Urinary bladder (tissue), 4 donors: ENCODE measurements around the gene GATD1. TPM values are rescaled to one million over a fixed set of nuclear protein-coding genes. Genes with fewer than 3 reads are reported as not detected.
A peak's percentile ranks its signal among the peaks of the same experiment; 100 is the strongest.

Experiments
- DNase-seq: peaks from one replicate; pipeline ENCODE4 v3.0.0-alpha.2; 2015; ENCODE audit errors: extremely low spot score
- H3K27ac ChIP-seq: one replicate; pipeline ENCODE4 v1.5.1; 2013; ENCODE audit warnings: low read depth, mild to moderate bottlenecking, moderate library complexity
- H3K36me3 ChIP-seq: one replicate; pipeline ENCODE4 v1.6.1; 2013; ENCODE audit warnings: mild to moderate bottlenecking, moderate library complexity; ENCODE audit not compliant: insufficient read depth
- H3K4me1 ChIP-seq: one replicate; pipeline ENCODE4 v1.6.1; 2013; ENCODE audit warnings: mild to moderate bottlenecking, moderate library complexity; ENCODE audit not compliant: insufficient read depth
- H3K4me3 ChIP-seq: one replicate; pipeline ENCODE4 v1.5.1; 2013; ENCODE audit warnings: low read depth, low read length
- WGBS: extraction: QIAGEN DNeasy Blood & Tissue Kit; methylation state at CpG from one replicate; pipeline ENCODE4 v1.1.7; 2013; 5-methylcytosine and 5-hydroxymethylcytosine counted together
- polyA plus RNA-seq: library from polyadenylated mRNA; stranded (reverse); fragments of 200-250 nt; gene quantifications from one replicate; pipeline ENCODE4 v1.2.3, GENCODE V29; 2013
- total RNA-seq: library from RNA; depleted of rRNA; stranded (reverse); fragments of >200 nt; gene quantifications from one replicate; pipeline ENCODE4 v1.2.3, GENCODE V29; 2014
- donor health status: healthy with polysubstance abuse.
- donor health status: healthy.

The GATD1 gene
- 26.4 TPM for total RNA-seq
- polyA plus RNA-seq = 43.3 TPM

GRCh38 chr11:777288-778255 lies at the start of gene GATD1:
Gene GATD1 (minus strand): TSS chr11:777487. CDS start chr11:777462, 25 bp downstream.
- Histone ChIP-seq H3K4me1 (no peaks in the 10 kb centered on the region), H3K4me3 (peak within 1 kb of the TSS; percentile 85), H3K27ac (peak within 1 kb of the TSS; percentile 77), H3K36me3 (no peaks in the 10 kb centered on the region)
- WGBS = under 1% methylated on average over 110 of the region's 110 CpGs
- DNase-seq = no peak

DNA sequence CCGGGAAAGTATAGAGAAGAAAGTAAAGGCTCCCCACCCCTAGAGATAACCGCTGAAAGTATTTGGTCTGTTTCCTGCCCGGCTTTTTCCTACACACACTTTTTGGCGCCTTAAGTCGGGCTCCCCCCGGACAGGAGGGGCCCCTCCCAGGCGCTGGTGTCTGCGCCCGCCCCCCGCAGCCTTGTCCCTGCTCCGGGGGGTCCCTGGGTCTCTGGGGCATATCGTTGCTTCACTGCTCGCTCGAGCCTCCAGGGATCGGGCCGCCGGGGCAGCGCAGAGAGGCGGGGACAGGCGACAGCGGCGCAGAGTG lies 49.5 kb upstream of the GATD1 start:
- peaks cover 2% of the 10 kb centered on the region for H3K4me1 ChIP-seq
- WGBS = 2% methylated on average over 22 of the region's 22 CpGs
- H3K36me3 ChIP-seq = peaks cover 5% of the 10 kb centered on the region
- no peak for DNase-seq
- H3K27ac ChIP-seq = peak overlapping the region; percentile 76
- H3K4me3 ChIP-seq = peak overlapping the region; percentile 36

- Histone ChIP-seq H3K4me3 (no peak overlapping the region), H3K27ac (peak overlapping the region; percentile 72), H3K4me1 (peaks cover 2% of the 10 kb centered on the region), H3K36me3 (peaks cover 5% of the 10 kb centered on the region)
- DNase-seq = no peak
- 78% methylated on average over 9 of the region's 9 CpGs for WGBS
Measured at GRCh38 chr11:826227-826621, 48.9 kb upstream of the GATD1 start.

DNA sequence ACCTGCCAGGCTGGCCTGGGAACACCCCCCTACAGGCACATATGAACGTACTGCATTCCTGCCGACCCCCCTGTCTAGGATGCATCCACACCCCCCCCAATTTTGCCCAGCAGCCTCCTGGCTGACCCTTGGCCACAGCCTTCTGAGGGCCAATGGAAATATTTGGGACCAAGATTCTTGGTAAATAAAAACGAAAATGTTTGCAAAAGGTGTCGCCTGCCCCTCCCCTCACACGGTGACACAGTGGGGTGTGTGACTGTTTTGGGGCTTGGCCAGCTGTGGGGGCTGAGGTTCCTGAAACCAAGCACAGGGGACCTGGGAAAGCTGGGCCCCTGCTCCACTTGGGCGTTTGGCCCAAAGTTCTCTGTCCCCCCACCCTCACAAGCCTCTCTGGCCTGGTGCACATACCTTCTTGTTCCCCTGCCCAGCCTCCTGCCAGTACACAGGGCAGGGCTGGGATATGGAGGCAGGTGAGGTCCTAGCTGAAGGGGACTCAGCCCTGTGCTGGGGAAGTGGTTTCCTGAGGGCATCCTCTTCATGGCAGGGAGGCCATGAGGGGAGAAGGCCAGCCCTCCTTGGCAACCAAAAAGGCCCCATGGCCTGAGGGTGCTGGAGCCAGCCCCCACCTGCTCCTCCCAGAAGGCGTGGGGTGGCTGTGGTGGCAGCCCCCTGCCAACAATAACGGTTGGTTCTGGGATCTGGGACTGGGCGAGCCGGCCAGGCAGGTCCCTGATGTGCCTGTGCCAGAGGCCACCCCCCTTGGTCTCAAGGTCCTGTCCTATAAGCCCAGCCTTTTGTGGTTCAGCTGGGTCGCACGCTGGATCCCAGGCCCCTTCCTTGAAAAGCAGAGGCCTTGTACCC lies 48.3 kb upstream of the GATD1 start:
- Histone ChIP-seq H3K27ac (peak overlapping the region; percentile 72), H3K36me3 (peaks cover 5% of the 10 kb centered on the region), H3K4me1 (peaks cover 2% of the 10 kb centered on the region), H3K4me3 (no peak overlapping the region)
- DNase-seq = no peak
- WGBS = 75% methylated on average over 12 of the region's 12 CpGs

DNA sequence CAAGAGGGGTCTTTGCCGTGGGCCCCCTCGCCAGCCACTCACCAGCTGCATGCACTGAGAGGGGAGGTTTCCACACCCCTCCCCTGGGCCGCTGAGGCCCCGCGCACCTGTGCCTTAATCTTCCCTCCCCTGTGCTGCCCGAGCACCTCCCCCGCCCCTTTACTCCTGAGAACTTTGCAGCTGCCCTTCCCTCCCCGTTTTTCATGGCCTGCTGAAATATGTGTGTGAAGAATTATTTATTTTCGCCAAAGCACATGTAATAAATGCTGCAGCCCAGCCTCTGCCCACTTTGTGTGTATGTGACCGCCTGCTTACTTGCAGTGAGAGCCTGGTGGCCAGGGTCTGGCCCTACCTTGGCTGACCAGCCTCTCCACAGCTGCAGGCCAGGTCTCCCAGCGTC lies 47.7 kb upstream of the GATD1 start:
- DNase-seq = no peak
- Histone ChIP-seq H3K4me1 (peaks cover 2% of the 10 kb centered on the region), H3K36me3 (peaks cover 5% of the 10 kb centered on the region), H3K4me3 (no peak overlapping the region), H3K27ac (no peak overlapping the region)
- WGBS = 84% methylated on average over 11 of the region's 11 CpGs

DNA sequence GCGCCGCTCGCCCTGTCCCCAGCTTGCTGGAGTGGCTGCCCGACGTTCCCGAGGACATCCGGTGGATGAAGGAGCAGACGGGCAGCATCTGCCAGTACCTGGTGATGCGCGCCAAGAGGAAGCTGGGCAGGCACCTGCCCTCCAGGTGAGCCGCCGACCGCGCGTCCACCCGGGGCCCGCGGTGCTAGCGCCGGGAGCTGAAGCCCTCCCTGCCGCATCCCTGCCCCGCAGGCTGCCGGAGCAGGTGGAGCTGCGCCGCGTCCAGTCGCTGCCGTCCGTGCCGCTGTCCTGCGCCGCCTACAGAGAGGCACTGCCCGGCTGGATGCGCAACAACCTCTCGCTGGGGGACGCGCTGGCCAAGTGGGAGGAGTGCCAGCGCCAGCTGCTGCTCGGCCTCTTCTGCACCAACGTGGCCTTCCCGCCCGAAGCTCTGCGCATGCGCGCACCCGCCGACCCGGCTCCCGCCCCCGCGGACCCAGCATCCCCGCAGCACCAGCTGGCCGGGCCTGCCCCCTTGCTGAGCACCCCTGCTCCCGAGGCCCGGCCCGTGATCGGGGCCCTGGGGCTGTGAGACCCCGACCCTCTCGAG lies 47.1 kb upstream of the GATD1 start:
- Histone ChIP-seq H3K4me3 (no peak overlapping the region), H3K27ac (no peak overlapping the region), H3K4me1 (no peaks in the 10 kb centered on the region), H3K36me3 (peaks cover 5% of the 10 kb centered on the region)
- WGBS = 80% methylated on average over 59 of the region's 59 CpGs
- no peak for DNase-seq

DNA sequence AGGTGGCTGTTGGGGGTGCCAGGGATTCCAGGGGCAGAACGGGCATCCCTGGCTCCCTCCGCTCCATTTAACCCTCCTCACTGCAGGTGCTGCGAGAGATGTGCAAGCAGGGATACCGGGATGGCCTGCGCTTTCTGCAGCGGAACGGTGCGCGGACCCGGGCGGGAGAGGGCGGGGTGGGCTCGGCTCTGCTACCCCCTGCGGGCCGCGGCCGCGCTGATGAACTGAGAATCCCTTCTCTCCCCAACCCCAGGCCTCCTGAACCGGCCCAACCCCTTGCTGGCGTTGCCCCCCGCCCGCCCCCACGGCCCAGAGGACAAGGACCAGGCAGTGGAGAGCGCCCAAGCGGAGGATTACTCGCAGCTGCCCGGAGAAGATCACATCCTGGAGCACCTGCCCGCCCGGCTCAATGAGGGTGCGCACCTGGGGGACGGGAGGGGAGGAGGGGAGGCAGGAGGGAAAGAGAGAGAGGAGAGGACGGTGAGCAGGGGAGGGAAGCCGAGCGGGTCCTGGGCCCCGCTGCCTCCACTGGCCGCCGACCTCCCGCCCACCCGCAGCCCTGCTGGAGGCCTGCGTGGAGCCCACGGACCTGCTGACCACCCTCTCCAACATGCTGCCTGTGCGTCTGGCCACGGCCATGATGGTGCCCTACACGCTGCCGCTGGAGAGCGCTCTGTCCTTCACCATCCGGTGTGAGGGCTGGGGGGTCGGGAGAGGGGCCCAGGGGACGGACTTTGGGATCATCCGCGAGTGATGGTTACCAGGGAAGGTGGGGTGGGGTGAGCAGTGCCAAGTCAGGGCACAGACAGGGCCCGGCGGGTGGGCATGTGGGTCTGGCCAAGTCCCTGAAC lies 46.4 kb upstream of the GATD1 start:
- DNase-seq = no peak
- Histone ChIP-seq H3K4me1 (no peaks in the 10 kb centered on the region), H3K27ac (no peak overlapping the region), H3K36me3 (peaks cover 5% of the 10 kb centered on the region), H3K4me3 (no peak overlapping the region)
- whole genome bisulfite sequencing = 87% methylated on average over 53 of the region's 53 CpGs

GRCh38 chr11:821512-822371 lies 44.5 kb upstream of the GATD1 start:
- WGBS = 84% methylated on average over 22 of the region's 22 CpGs
- Histone ChIP-seq H3K4me1 (no peaks in the 10 kb centered on the region), H3K27ac (no peak overlapping the region), H3K36me3 (peaks cover 5% of the 10 kb centered on the region), H3K4me3 (no peak overlapping the region)
- DNase-seq = no peak

- 64% methylated on average over 11 of the region's 11 CpGs for WGBS
Measured at GRCh38 chr11:820655-821511, 43.6 kb upstream of the GATD1 start.

GRCh38 chr11:819943-820649 lies 42.8 kb upstream of the GATD1 start:
- 4% methylated on average over 47 of the region's 47 CpGs for WGBS
- no peak for DNase-seq
- Histone ChIP-seq H3K27ac (no peak overlapping the region), H3K4me3 (peak overlapping the region; percentile 94), H3K36me3 (peaks cover 5% of the 10 kb centered on the region), H3K4me1 (no peaks in the 10 kb centered on the region)

More at GRCh38 chr11:820655-821511, 43.6 kb upstream of the GATD1 start:
- Histone ChIP-seq H3K36me3 (peaks cover 5% of the 10 kb centered on the region), H3K4me3 (peak overlapping the region; percentile 94), H3K4me1 (no peaks in the 10 kb centered on the region), H3K27ac (peak overlapping the region; percentile 43)
- DNase-seq = no peak
